Right lobe of liver (tissue), 4 donors: Measurements from ENCODE around the gene SPATA18.

Experiments
- POLR2A ChIP-seq: fragments of 450-650 bp; IDR thresholded peaks from one replicate; pipeline ENCODE4 v1.6.1; 2017; ENCODE audit warnings: antibody characterized with exemption, mild to moderate bottlenecking
- TF ChIP-seq, protein P1 (sequence below), 4 donors: fragments of 200-600 bp in 3 of 4; fragments of 450-650 bp in 1 of 4; IDR thresholded peaks; one replicate each; pipeline versions ENCODE4 v1.5.1 to v1.8.0; 2016 to 2022; ENCODE audit warnings: antibody characterized with exemption in 4 of 4, mild to moderate bottlenecking in 2 of 4
- donor health status: DM: no; HTN: no; CAD: no.
- donor health status: DM: no; HTN: no; CAD: no.
- donor health status: DM: no; HTN: yes; CAD: no.

DNA sequence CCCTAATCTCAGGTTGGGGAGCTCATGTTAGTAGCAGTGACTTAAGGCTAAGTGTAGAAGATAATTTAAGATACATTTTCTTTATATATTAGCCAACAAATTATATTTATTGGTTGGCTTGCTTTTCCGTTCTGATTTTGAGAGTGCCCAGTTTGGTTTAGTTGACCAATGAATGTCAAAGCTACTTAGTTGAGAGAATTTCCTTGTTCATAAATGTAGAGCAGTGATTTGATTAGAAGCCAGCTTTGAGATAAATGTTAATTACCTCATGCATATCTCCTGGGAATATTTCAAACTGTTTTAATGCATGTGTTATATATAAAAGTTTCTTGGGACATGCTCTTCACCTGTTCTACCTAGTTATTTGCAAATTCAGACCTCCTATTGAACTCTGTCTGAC is 44.3 kb downstream of the SPATA18 start:
- TF ChIP-seq, protein P1, sequence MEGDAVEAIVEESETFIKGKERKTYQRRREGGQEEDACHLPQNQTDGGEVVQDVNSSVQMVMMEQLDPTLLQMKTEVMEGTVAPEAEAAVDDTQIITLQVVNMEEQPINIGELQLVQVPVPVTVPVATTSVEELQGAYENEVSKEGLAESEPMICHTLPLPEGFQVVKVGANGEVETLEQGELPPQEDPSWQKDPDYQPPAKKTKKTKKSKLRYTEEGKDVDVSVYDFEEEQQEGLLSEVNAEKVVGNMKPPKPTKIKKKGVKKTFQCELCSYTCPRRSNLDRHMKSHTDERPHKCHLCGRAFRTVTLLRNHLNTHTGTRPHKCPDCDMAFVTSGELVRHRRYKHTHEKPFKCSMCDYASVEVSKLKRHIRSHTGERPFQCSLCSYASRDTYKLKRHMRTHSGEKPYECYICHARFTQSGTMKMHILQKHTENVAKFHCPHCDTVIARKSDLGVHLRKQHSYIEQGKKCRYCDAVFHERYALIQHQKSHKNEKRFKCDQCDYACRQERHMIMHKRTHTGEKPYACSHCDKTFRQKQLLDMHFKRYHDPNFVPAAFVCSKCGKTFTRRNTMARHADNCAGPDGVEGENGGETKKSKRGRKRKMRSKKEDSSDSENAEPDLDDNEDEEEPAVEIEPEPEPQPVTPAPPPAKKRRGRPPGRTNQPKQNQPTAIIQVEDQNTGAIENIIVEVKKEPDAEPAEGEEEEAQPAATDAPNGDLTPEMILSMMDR (IDR thresholded peaks at IDR 0.05): no peak
- TF ChIP-seq POLR2A: no peak
